ENCODE data around the gene DCDC1. TPM values are rescaled to one million over a fixed set of nuclear protein-coding genes. Genes with fewer than 3 reads are reported as not detected.
A peak's percentile ranks its signal among the peaks of the same experiment; 100 is the strongest.

The DCDC1 gene
- total and polyA plus RNA-seq, 2 experiments from 2014 or later, result 1.1 TPM; not detected in 1

GRCh38 chr11:31236143-31236542 lies 133.4 kb downstream of the DCDC1 start:
- no peak overlapping the region for H3K27ac ChIP-seq
- H3K36me3 ChIP-seq, result no peaks in the 10 kb centered on the region
- H3K4me1 ChIP-seq (ENCODE audit: low read depth), result no peaks in the 10 kb centered on the region
- H3K27me3 ChIP-seq, result no peaks in the 10 kb centered on the region
- peak; percentile 34 for TF ChIP-seq CTCF (IDR thresholded peaks at IDR 0.05; ENCODE audit: low read depth, low read length)
- peak in 1 of 2 donors; percentile 28 for DNase-seq (ENCODE audit: low read depth in 1 of 2, low spot score in 1 of 2)
- no peak overlapping the region for H3K4me3 ChIP-seq
- H3K9me3 ChIP-seq (ENCODE audit: low read depth), result no peaks in the 10 kb centered on the region

- Histone ChIP-seq H3K36me3 (no peaks in the 10 kb centered on the region), H3K27me3 (no peaks in the 10 kb centered on the region), H3K4me1 (ENCODE audit: low read depth) (no peaks in the 10 kb centered on the region), H3K27ac (no peak overlapping the region), H3K4me3 (no peak overlapping the region), H3K9me3 (ENCODE audit: low read depth) (no peaks in the 10 kb centered on the region)
- peak in 1 of 2 donors; percentile 3 for DNase-seq (ENCODE audit: low read depth in 1 of 2, low spot score in 1 of 2)
- peak; percentile 14 for TF ChIP-seq CTCF (IDR thresholded peaks at IDR 0.05; ENCODE audit: low read depth, low read length)
These were observed 136.1 kb downstream of the DCDC1 start for GRCh38 chr11:31233425-31233824.

- no peaks in the 10 kb centered on the region for H3K27me3 ChIP-seq
- no peak for TF ChIP-seq CTCF (IDR thresholded peaks at IDR 0.05; ENCODE audit: low read depth, low read length)
These were observed 137.9 kb downstream of the DCDC1 start for GRCh38 chr11:31231601-31232000.

GRCh38 chr11:31218847-31219246 lies 150.7 kb downstream of the DCDC1 start:
- H3K4me3 ChIP-seq, result no peak overlapping the region
- H3K9me3 ChIP-seq (ENCODE audit: low read depth), result no peaks in the 10 kb centered on the region
- TF ChIP-seq CTCF (IDR thresholded peaks at IDR 0.05; ENCODE audit: low read depth, low read length), result no peak
- H3K36me3 ChIP-seq, result no peaks in the 10 kb centered on the region
- no peaks in the 10 kb centered on the region for H3K4me1 ChIP-seq (ENCODE audit: low read depth)
- DNase-seq (ENCODE audit: low read depth in 1 of 2, low spot score in 1 of 2), result no peak
- H3K27ac ChIP-seq, result no peak overlapping the region
- H3K27me3 ChIP-seq, result no peaks in the 10 kb centered on the region

More at GRCh38 chr11:31231601-31232000, 137.9 kb downstream of the DCDC1 start:
- H3K27ac ChIP-seq, result no peak overlapping the region
- no peaks in the 10 kb centered on the region for H3K9me3 ChIP-seq (ENCODE audit: low read depth)
- H3K36me3 ChIP-seq, result no peaks in the 10 kb centered on the region
- DNase-seq (ENCODE audit: low read depth in 1 of 2, low spot score in 1 of 2), result no peak
- no peak overlapping the region for H3K4me3 ChIP-seq
- no peaks in the 10 kb centered on the region for H3K4me1 ChIP-seq (ENCODE audit: low read depth)

GRCh38 chr11:31214372-31214771 lies 155.2 kb downstream of the DCDC1 start:
- no peak for DNase-seq (ENCODE audit: low read depth in 1 of 2, low spot score in 1 of 2)
- TF ChIP-seq CTCF (IDR thresholded peaks at IDR 0.05; ENCODE audit: low read depth, low read length), result no peak

GRCh38 chr11:31199378-31199777 lies 170.2 kb downstream of the DCDC1 start:
- no peak for DNase-seq (ENCODE audit: low read depth in 1 of 2, low spot score in 1 of 2)
- Histone ChIP-seq H3K4me3 (no peak overlapping the region), H3K27me3 (no peaks in the 10 kb centered on the region), H3K9me3 (ENCODE audit: low read depth) (no peaks in the 10 kb centered on the region), H3K27ac (no peak overlapping the region), H3K36me3 (no peaks in the 10 kb centered on the region), H3K4me1 (ENCODE audit: low read depth) (no peaks in the 10 kb centered on the region)
- TF ChIP-seq CTCF (IDR thresholded peaks at IDR 0.05; ENCODE audit: low read depth, low read length), result no peak

More at GRCh38 chr11:31214372-31214771, 155.2 kb downstream of the DCDC1 start:
- no peak overlapping the region for H3K27ac ChIP-seq
- H3K9me3 ChIP-seq (ENCODE audit: low read depth), result no peaks in the 10 kb centered on the region
- no peaks in the 10 kb centered on the region for H3K36me3 ChIP-seq
- H3K4me3 ChIP-seq, result no peak overlapping the region
- no peaks in the 10 kb centered on the region for H3K4me1 ChIP-seq (ENCODE audit: low read depth)
- H3K27me3 ChIP-seq, result no peaks in the 10 kb centered on the region
